NOMO-1 (cell line): ENCODE results near the gene LCE6A.

Source experiments
- DNase-seq, 2 experiments: peaks; one replicate each; lab custom pipeline; 2025; ENCODE audit not compliant: unreplicated experiment in 2 of 2; lab: John Stamatoyannopoulos, UW

The LCE6A gene

GRCh38 chr1:152871731-152872126, 29.1 kb downstream of the LCE6A start:
- no peak for DNase-seq

GRCh38 chr1:152873495-152873894, 30.8 kb downstream of the LCE6A start:
- no peak for DNase-seq

- no peak for DNase-seq
Observed at GRCh38 chr1:152876827-152877226, 34.2 kb downstream of the LCE6A start.

GRCh38 chr1:152878042-152878441, 35.4 kb downstream of the LCE6A start, which contains the start of gene SMCP:
TSS of gene SMCP (plus strand) at chr1:152878322. CDS start at chr1:152884423, 6,101 bp downstream.
- DNase-seq, result no peak

- DNase-seq, result no peak
Observed at GRCh38 chr1:152879559-152880198, 37.0 kb downstream of the LCE6A start.

- DNase-seq, result no peak
Observed at GRCh38 chr1:152880316-152880715, 37.7 kb downstream of the LCE6A start.

GRCh38 chr1:152880907-152881306, 38.3 kb downstream of the LCE6A start:
- DNase-seq, result no peak

- DNase-seq, result peak in 1 of 2 experiments; percentile 50
Observed at GRCh38 chr1:152884085-152884484, 41.4 kb downstream of the LCE6A start.

- no peak for DNase-seq
Observed at GRCh38 chr1:152884506-152884905, 41.9 kb downstream of the LCE6A start.

- no peak for DNase-seq
Observed at GRCh38 chr1:152884966-152885624, 42.4 kb downstream of the LCE6A start.

- DNase-seq, result no peak
Observed at GRCh38 chr1:152886085-152886484, 43.4 kb downstream of the LCE6A start.

GRCh38 chr1:152886758-152887409, 44.2 kb downstream of the LCE6A start:
- DNase-seq, result no peak

- no peak for DNase-seq
Observed at GRCh38 chr1:152888126-152888525, 45.5 kb downstream of the LCE6A start.
